ENCODE results near the gene BHLHA9. TPM values are rescaled to one million over a fixed set of nuclear protein-coding genes. Genes with fewer than 3 reads are reported as not detected.

BHLHA9 gene
- total and polyA plus RNA-seq, 2 donors (not counting 3 experiments of a cell fraction or from before 2014, with no cell fraction given) = not detected

DNA sequence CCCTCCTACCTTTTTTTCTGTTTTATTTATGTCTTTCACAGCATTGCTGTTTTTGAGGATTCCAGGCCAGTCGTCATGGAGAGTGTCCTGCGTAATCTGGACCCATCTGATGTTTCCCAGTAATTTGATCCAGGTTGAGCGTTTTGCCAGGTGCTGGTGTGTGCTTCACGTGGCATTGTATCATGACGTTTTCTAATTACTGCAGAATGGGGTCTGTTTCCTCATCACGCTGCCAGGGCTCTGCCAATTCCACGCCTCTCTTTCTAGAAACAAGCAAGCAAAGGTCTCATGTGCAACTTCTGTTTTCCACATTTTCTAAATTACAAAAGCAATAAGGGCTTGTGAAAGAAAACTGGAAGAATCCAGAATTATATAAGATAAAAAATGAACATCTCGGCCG is 28.3 kb upstream of the BHLHA9 start:
- H3K27me3 ChIP-seq (ENCODE audit: control insufficient read depth in 2 of 2, insufficient read depth in 2 of 2, low read length in 2 of 2) = no peaks in the 10 kb centered on the region
- H3K4me1 ChIP-seq (ENCODE audit: control insufficient read depth, extremely low read depth, insufficient read depth, low read length) = no peaks in the 10 kb centered on the region
- no TSS peak for BruUV-seq (replicated peaks)
- DNase-seq (ENCODE audit: low read depth, low spot score) (no peak), FAIRE-seq (no peak)
- H4K20me1 ChIP-seq (replicated peaks; ENCODE audit: control insufficient read depth, extremely low read depth, insufficient read depth, low read length) = no peaks in the 10 kb centered on the region
- H3K4me2 ChIP-seq (ENCODE audit: insufficient read depth, low read length) = no peak overlapping the region
- H3K4me3 ChIP-seq (replicated peaks in 1 of 3; ENCODE audit: insufficient read depth in 1 of 3, low read depth in 1 of 3, low read length in 3 of 3) = no peak overlapping the region
- no peaks in the 10 kb centered on the region for H3K9me1 ChIP-seq (replicated peaks; ENCODE audit: control insufficient read depth, extremely low read depth, insufficient read depth, low read length)
- H3K9me3 ChIP-seq (replicated peaks; ENCODE audit: control insufficient read depth, insufficient read depth, low read length) = no peaks in the 10 kb centered on the region
- H3K27ac ChIP-seq (ENCODE audit: insufficient read depth, low read depth, low read length) = no peak overlapping the region
- no peaks in the 10 kb centered on the region for H3K36me3 ChIP-seq (ENCODE audit: control insufficient read depth in 2 of 2, extremely low read depth in 1 of 2, insufficient read depth in 2 of 2, low read length in 2 of 2)
- TF ChIP-seq MYC (IDR thresholded peaks at IDR 0.05; ENCODE audit: low read depth, low read length) (no peak), JUN (IDR thresholded peaks at IDR 0.05; ENCODE audit: borderline replicate concordance, insufficient read depth, insufficient read length, low read depth) (no peak), EZH2 (IDR thresholded peaks at IDR 0.05; ENCODE audit: borderline replicate concordance, low read depth, low read length, severe bottlenecking) (no peak), GATA2 (IDR thresholded peaks at IDR 0.05; ENCODE audit: insufficient read depth, insufficient read length, low read depth, low read length) (no peak), FOS (IDR thresholded peaks at IDR 0.05; ENCODE audit: borderline replicate concordance, insufficient read depth, low read length) (no peak), POLR2AphosphoS5 (IDR thresholded peaks at IDR 0.05; ENCODE audit: insufficient read depth, low read depth, low read length) (no peak), POLR2A (IDR thresholded peaks at IDR 0.05; ENCODE audit: low read depth, low read length) (no peak)
- TF ChIP-seq, protein P1, sequence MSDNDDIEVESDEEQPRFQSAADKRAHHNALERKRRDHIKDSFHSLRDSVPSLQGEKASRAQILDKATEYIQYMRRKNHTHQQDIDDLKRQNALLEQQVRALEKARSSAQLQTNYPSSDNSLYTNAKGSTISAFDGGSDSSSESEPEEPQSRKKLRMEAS (IDR thresholded peaks at IDR 0.05; ENCODE audit: insufficient read depth, insufficient read length) = no peak
- TF ChIP-seq, protein P2, sequence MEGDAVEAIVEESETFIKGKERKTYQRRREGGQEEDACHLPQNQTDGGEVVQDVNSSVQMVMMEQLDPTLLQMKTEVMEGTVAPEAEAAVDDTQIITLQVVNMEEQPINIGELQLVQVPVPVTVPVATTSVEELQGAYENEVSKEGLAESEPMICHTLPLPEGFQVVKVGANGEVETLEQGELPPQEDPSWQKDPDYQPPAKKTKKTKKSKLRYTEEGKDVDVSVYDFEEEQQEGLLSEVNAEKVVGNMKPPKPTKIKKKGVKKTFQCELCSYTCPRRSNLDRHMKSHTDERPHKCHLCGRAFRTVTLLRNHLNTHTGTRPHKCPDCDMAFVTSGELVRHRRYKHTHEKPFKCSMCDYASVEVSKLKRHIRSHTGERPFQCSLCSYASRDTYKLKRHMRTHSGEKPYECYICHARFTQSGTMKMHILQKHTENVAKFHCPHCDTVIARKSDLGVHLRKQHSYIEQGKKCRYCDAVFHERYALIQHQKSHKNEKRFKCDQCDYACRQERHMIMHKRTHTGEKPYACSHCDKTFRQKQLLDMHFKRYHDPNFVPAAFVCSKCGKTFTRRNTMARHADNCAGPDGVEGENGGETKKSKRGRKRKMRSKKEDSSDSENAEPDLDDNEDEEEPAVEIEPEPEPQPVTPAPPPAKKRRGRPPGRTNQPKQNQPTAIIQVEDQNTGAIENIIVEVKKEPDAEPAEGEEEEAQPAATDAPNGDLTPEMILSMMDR (IDR thresholded peaks at IDR 0.05; ENCODE audit: extremely low read depth in 1 of 2, insufficient read depth in 1 of 2, low read depth in 1 of 2, low read length in 2 of 2) = no peak
- intact Hi-C loops (cut with micrococcal nuclease) = no loop called here
- ChIA-PET POLR2A (no interaction called here), CTCF (no interaction called here)
- no peak overlapping the region for H3K9ac ChIP-seq (replicated peaks; ENCODE audit: extremely low read depth, insufficient read depth, low read length)
- H2AFZ ChIP-seq (ENCODE audit: low read depth, low read length) = no peak overlapping the region
- dilution Hi-C loops (cut with MboI; ENCODE audit: extremely low pct_ligation_motif_present, low sequenced_read_pairs) = no loop called here
- no peaks in the 10 kb centered on the region for H3K79me2 ChIP-seq (ENCODE audit: control insufficient read depth, insufficient read depth, low read length)

Measured in endothelial cell of umbilical vein (primary cell).